ENCODE measurements around the gene ARHGAP8. TPM values are rescaled to one million over a fixed set of nuclear protein-coding genes. Genes with fewer than 3 reads are reported as not detected.
A peak's percentile ranks its signal among the peaks of the same experiment; 100 is the strongest.

The ARHGAP8 gene
- total RNA-seq: not detected
- long read RNA-seq: 0 reads

- peaks cover 96% of the 10 kb centered on the region for H3K27me3 ChIP-seq (ENCODE audit: low read depth)
Measured at GRCh38 chr22:44752285-44753188, at the start of gene ARHGAP8. Gene ARHGAP8 (plus strand): TSS chr22:44752575. CDS start chr22:44786528, 33,953 bp downstream.

GRCh38 chr22:44703255-44703870, 49.0 kb upstream of the ARHGAP8 start:
- no peak for TF ChIP-seq CTCF (IDR thresholded peaks at IDR 0.05; ENCODE audit: borderline replicate concordance)
- H3K27ac ChIP-seq (replicated peaks): no peak overlapping the region
- no peaks in the 10 kb centered on the region for H3K9me3 ChIP-seq (replicated peaks)
- no peak for DNase-seq
- H3K36me3 ChIP-seq: no peaks in the 10 kb centered on the region
- intact Hi-C loops (cut with micrococcal nuclease): no loop called here
- peak overlapping the region; percentile 75 for H3K4me3 ChIP-seq
- peaks cover 11% of the 10 kb centered on the region for H3K4me1 ChIP-seq
- H3K27me3 ChIP-seq (ENCODE audit: low read depth): peaks cover 59% of the 10 kb centered on the region

More at GRCh38 chr22:44752285-44753188, at the start of gene ARHGAP8:
- no peak for DNase-seq
- Histone ChIP-seq H3K9me3 (replicated peaks) (peaks cover 8% of the 10 kb centered on the region), H3K4me3 (peak within 1 kb of the TSS; percentile 48), H3K27ac (replicated peaks) (no peak within 1 kb of the TSS), H3K4me1 (peaks cover 13% of the 10 kb centered on the region), H3K36me3 (no peaks in the 10 kb centered on the region)
- intact Hi-C loops (cut with micrococcal nuclease): no loop called here
- TF ChIP-seq CTCF (IDR thresholded peaks at IDR 0.05; ENCODE audit: borderline replicate concordance): no peak

GRCh38 chr22:44704159-44705021, 48.0 kb upstream of the ARHGAP8 start:
- H3K27me3 ChIP-seq (ENCODE audit: low read depth): peaks cover 51% of the 10 kb centered on the region
- intact Hi-C loops (cut with micrococcal nuclease): no loop called here
- no peak overlapping the region for H3K27ac ChIP-seq (replicated peaks)
- no peak overlapping the region for H3K4me3 ChIP-seq
- peaks cover 11% of the 10 kb centered on the region for H3K4me1 ChIP-seq
- H3K9me3 ChIP-seq (replicated peaks): no peaks in the 10 kb centered on the region
- no peak for DNase-seq
- TF ChIP-seq CTCF (IDR thresholded peaks at IDR 0.05; ENCODE audit: borderline replicate concordance): no peak
- no peaks in the 10 kb centered on the region for H3K36me3 ChIP-seq

- Histone ChIP-seq H3K4me3 (no peak overlapping the region), H3K36me3 (no peaks in the 10 kb centered on the region), H3K9me3 (replicated peaks) (no peaks in the 10 kb centered on the region), H3K4me1 (peaks cover 11% of the 10 kb centered on the region), H3K27me3 (ENCODE audit: low read depth) (peaks cover 51% of the 10 kb centered on the region), H3K27ac (replicated peaks) (no peak overlapping the region)
- intact Hi-C loops (cut with micrococcal nuclease): no loop called here
- no peak for DNase-seq
- no peak for TF ChIP-seq CTCF (IDR thresholded peaks at IDR 0.05; ENCODE audit: borderline replicate concordance)
Measured at GRCh38 chr22:44705022-44705297, 47.4 kb upstream of the ARHGAP8 start.

GRCh38 chr22:44706488-44706887, 45.9 kb upstream of the ARHGAP8 start:
- no peaks in the 10 kb centered on the region for H3K9me3 ChIP-seq (replicated peaks)
- no peak overlapping the region for H3K4me3 ChIP-seq
- no peak for DNase-seq
- H3K4me1 ChIP-seq: peaks cover 11% of the 10 kb centered on the region
- no peaks in the 10 kb centered on the region for H3K36me3 ChIP-seq
- intact Hi-C loops (cut with micrococcal nuclease): no loop called here
- TF ChIP-seq CTCF (IDR thresholded peaks at IDR 0.05; ENCODE audit: borderline replicate concordance): no peak
- H3K27me3 ChIP-seq (ENCODE audit: low read depth): peaks cover 48% of the 10 kb centered on the region
- H3K27ac ChIP-seq (replicated peaks): no peak overlapping the region
